Activated naive CD4-positive, alpha-beta T cell (primary cell): ENCODE measurements around the gene E2F3.

Experiments
- DNase-seq, 4 experiments: peaks; one replicate each; lab custom pipeline; 2025; lab: John Stamatoyannopoulos, UW

Gene E2F3

DNA sequence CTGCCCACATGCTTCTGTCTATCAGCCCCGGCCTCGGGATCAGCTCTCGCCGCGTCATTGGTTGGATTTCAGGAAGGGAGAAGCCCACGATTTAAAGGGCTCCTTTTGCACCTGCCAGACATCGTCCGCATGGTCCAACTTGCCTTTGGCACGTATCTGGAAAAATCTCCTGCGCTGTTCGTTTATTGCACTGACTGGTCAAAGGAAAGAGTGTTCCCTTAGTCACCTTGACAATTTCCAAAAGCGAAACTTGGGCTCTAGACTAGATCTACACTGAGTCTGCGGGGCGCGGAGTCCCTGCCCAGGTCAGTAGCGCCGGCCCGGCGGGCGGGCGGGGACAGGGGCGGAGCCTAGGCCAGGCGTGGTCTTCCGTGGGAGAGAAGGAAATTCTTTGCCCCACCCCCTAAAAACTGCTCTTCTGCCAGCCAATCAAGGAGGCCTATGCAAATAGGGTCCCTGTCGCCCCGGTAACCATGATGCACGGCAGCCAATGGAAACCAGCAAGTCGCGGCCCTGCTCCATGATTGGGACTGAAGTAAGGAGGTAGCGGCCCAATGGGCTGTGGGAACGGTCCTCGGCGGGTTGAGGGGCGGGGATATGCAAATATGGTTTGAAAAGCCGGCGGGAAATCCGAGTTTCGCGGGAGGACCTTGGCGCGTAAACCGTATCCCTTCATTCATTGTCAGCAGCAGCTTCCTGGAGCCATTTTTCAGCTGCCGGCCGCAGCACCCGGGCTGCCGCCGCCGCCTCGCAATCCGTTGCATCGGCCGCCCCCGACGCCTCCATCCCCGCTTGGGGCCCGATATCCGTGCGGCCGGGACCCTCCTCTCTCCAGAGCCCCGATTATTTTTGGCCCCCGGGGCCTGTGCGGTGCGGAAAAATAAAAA is at the start of gene E2F3:
Gene E2F3, plus strand, starts transcription at position 675 of the 887 bp plus-strand sequence. CDS start 354 bp downstream, outside the sequence.
- peak; percentile 94 to 97 (median 96) for DNase-seq

DNA sequence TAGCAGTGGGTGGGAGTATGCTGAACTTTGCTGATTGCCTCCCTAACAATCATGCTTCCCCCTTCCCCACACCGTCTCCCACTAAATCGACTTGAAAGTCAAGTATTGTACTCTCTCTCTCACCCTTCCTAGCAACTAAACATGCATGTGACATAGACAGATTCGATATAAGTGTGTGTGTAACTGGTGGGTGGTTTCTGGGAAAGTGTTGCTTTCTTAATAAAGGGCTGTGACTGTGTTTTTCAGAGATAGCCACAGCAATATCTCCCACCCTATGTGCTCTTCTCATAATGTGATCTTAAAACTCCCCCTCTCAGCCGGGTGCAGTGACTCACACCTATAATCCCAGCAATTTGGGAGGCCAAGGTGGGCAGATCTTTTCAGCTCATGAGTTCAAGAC is 49.3 kb upstream of the E2F3 start:
- DNase-seq: no peak

DNA sequence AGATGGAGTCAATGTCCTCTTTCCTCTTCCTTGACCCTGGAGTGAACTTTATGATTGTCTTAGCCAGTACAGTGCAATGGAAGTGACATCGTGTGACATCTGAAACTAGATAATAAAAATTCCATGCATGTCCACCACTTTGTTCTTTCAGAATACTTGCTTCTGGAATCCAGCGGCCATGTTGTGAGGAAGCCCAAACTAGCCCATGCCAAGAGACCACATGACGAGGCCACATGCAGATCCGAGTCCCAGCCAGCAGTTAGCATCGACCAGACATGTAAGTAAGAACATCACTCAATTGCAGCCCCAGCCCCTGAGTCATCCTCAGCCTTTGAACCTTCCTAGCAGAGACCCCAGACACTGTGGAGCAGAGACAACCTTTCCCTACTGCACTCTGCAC is 48.5 kb upstream of the E2F3 start:
- DNase-seq: no peak

DNA sequence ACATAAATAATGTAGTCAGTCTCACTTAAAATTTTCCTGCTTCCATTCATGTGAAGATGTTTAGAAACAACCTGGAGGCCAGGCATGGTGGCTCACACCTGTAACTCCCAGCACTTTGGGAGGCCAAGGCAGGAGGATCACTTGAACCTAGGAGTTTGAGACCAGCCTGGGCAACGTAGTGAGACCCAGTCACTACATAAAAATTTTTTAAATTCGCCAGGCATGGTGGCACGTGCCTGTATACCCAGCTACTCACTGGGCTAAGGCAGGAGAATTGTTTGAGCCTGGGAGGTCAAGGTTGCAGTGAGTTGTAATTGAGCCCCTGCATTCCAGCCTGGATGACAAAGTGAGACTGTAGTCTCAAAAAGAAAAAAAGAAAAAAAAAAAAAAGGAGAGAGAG is 47.3 kb upstream of the E2F3 start:
- DNase-seq: no peak

DNA sequence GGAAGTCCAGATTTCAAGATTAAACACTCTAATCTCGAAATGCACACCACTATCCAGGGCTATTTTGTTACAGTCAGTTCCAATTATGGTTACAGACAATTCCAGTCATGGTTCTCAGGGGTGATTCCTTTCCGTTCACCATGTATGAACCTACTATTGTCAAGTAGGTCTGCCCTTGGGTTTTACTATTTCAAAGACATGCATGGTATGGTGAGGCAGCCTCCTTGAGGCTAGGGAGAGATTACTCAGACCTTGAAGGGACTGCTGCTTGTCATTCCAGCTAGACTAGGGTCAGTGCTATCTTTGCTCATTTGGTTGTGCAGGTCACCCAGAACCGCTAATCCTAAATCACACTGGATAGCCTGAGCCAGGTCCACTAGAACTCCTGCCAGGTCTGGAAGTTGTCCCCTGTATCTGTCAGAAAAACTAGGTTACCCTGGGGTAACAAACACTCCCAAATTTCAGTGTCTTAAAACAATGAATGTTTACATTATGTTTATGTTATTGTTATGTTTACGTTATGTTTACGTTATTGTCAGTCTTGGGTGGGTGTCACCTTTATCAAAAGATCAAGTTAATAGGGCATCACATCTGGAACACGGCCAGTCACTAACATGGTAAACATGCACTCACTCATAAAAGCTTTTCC is 41.1 kb upstream of the E2F3 start:
- no peak for DNase-seq

DNA sequence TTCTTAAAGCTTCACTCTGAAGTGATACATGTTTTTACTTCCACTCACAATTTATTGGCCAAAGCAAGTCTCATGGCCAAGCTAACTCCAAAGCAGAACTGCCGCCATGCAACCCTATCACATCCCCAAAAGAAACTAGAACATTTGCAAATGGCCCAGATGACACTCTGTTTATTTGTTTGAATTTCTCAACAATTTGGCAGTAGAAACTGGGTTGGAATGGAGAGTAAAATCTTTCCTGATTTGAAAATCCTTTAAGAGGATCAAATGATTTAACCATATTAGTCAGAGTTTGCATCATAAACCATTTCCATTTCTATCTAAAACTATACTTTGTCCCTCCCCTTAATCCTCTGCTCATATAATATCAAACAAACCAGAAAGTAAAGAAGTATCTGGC is 39.1 kb upstream of the E2F3 start:
- DNase-seq: no peak

DNA sequence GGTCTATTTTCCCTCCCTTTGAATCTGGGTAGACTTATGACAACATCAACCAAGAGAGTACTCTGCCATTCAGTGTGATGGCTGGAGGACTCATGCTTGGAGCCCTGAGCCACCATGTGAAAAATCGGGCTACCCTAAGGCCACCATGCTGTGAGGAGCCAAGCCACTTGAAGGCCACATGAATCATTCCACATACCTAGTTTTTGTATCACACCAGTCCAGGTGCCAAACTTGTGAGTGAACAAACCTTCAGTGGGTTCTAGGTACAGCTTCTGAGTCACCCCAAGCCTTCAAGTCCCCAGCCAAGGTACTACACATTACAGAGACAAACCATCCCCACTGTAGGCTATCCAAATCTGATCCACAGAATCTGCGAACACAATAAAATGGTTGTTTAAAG is 37.4 kb upstream of the E2F3 start:
- no peak for DNase-seq

DNA sequence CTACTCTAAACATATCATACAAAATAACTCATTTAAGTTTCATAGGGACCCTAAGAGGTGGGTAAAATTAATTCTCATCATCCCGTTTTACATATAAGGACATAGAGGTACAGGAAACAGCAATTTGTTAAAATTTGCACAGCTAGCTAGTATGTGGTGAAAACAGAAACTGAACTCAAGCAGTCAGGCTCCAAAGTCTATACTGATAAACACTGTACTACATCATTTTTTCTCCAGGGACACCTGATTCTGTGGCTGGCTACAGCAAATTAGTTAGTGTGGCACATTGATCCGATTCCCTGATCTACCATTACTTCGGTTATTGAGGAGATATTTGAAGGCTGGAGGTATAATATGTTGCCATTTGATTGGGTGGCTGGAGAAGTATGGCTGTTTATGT is 36.2 kb upstream of the E2F3 start:
- no peak for DNase-seq

DNA sequence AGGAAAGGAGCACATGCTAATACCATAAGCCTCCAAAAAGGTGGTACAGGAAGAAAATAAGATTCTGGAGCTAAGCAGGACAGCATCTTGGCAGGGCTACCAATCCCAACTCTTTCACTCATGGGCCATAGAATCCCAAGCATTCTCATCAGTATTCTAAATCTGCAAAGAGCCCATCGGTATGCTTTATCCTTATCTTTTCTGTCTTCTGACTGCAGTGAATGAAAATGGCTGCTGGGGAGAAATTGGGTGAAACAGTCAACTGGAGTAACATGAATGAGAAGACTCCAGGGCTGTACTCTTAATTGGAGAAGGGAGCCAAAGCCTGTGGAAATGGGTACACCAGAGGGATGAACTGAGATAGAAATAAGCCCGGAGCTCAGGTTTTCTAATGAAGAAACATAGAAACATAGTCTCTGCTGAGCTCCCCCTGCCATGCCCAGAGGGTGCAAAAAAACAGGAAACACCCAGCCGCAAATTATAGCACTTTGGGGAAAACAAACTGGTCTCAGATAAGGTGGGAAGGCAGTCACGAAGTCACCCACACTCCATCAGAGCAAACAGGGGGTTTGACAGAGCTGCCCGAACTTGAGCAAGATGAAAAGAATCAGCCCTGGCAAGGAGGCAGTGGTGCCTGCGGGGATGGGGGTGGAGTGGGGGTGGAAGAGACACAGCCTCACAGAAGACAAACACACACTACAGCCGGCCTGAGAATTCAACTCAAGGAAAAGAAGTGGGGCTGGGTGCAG is 35.4 kb upstream of the E2F3 start:
- DNase-seq: peak in 2 of 4 experiments; percentile 4 to 23

DNA sequence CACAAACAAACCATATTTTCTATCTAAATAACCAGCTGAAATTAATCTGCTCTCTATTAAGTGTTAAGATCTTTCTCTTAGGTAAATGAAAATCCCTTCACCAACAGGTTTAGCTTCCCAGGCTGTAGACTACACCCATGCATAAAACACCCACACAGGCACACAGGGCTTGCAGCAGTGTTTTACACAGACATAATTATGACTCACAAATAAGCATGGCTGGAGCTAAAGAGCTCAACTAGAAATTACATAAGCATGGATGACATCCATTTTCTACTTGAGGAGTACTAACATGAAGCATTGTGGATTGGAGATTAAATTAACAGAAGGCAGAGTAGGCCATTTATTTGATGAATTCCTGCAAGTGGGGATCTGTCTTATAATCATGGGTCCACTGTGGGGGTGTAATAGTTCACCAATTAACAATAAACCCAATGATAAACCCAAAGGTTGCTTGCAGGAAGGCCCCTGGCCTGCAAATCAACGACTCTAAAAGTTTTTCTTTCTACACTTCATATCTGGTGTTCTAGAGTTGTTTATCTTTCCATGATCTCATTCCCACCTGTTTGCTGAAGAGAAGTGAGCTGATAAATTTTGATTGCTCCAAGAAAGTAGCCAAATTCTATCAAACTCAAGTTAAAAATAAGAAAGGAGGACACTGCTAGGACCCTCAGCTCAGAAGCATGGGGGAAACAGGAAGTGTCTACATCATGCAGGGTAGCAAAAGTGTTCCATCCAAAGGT is 33.8 kb upstream of the E2F3 start:
- no peak for DNase-seq

DNA sequence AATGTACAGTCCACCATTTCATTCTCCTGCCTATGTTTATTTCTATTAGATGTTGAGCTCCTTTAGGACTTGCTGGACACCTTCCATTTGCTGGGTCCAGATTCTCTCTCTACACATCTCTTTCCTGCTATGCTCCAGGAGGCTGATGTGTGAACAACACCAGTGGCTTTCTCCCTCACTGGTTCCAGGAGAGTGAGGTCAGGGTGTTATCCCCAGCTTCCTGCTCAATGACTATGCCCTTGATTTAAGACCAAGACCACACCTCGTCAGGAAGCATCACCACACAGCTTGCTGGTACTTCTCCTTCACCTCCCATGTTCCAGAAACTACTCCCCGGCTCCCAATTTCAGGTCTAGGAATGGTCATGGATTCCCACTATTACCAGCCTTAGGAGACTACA is 31.3 kb upstream of the E2F3 start:
- no peak for DNase-seq

DNA sequence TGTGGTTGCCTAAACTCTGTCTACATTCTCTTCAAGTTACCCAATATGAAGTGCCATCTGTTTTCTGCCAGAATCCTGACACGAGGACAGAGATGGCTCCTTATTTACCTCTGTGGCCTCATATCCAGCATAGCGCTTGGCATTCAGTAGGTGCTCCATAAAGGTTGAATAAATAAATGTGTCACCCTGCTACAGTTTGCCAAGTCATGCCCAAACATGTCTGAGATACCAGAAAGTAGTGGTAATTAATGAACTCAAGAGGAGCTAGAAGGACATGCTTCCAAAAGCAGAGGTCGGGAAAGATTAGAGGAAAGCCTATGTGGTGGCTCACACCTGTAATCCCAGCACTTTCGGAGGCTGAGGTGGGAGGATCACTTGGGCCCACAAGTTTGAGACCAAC is 30.9 kb upstream of the E2F3 start:
- DNase-seq: no peak

DNA sequence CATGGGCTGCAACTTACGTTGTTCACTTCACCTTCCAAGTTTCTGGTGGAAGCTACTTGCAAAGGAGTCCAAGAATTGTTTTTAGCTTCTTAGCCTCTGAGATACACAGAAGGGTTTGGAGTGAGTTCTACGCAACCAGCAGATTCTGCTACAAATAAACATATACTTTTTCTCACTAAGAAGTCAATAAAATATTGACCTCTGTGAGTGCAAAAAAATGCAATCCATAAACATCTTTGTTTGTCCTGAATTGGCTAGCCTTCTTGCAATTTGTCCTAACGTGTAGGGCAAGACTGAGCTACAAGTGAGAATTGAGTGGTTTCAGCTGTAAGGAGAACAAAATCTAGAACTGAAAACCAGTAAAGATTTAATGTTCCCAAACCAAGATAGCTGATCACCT is 26.2 kb upstream of the E2F3 start:
- no peak for DNase-seq

DNA sequence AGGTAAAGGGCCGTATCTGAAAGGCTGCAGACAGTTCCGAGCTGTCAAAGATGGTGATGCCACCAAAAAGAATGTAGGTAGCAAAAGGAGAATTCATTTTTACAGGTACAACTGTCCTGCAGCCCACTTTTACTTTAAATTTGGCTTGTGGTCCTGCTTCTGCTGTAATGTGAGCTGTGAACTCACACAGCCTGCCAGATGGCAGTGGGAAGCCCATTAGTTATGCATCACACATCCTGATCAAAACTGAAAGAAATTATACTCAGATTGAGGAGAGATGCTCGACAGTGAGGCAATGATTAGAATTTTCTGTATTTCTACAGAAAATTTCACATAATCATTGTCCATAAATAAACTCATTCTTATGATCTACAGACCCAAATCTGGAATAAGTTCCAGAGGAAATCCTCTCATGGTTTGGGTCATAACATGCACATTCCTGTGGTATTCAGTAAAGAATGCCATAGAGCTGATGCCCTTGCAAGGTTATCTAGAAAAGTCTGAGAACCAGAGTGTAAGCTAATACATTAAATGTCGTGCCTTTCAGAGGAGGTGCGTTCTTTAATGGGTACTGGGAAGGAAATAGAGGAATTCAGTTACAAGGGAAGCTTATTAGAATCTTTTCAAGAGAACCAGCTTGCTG is 23.9 kb upstream of the E2F3 start:
- no peak for DNase-seq

DNA sequence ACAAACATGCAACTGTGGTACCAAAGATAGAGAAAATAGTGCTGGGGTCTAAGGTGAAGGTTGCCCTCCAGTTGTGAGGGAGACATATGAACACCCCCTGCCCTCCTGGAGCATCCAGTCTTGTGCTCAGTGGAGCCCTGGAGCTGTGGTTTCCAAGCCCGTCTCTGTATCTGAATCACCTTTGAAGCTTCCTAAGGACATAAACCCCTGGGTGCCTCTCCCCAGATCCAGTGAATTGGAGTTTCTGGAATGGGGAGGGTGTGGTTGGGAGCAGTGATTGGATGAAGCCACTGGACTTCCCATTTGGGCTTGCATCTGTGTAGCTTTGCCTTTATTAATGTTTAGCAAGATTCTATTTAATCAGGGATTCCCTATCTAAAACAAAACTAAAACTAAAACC is 22.4 kb upstream of the E2F3 start:
- DNase-seq: no peak

DNA sequence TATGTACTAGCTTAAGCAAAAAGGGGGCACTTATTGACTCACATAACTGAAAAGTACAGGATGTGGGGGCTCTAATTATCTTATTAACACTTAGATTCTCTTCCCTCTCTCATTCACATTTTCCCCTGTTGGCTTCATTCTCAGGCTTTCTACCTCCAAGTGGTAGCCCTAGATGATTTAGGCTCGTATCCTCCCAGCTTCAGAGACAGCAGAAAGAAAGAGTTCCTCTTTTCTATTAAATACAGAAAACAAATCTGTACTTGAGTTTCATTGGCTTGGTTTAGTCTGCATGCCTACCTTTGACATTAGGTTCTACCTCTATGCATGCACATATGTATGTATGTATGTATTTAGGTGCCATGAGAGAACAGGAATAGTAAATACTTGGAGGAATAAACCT is 15.5 kb upstream of the E2F3 start:
- DNase-seq: no peak

DNA sequence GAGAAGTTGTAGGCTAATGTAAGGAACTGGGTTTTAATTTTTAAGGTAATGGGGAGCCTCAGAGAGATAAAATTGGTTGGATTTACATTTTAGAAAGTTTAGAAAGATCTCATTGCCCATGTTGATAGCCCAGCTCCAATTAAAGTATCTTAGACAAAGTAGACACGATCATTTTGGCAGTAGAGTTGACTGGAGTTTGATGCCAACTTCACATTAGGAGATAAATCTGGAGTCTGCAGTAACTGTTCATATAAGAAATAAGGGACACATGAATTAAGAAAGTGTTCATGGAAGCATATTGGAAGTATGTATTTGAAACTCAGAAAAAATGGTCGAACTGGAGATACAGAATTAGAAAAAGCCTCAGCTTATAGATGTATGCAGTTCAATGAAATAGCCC is 12.6 kb upstream of the E2F3 start:
- DNase-seq: no peak

DNA sequence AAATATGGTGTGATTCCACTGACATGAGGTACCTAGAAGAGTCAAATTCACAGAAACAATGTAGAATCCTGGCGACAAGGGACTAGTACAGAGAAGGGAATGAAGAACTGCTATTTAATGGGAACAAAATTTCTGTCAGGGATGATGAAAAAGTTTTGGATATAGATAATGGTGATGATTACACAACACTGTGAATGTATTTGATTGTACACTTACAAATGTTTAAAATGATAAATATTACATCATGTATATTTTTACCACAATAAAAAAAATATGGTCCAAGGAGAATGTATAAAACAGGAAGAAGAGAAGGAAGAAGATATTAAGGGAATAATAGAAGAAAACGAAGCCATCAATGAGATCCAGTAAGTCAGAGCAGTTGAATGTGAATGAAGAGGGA is 8.4 kb upstream of the E2F3 start:
- no peak for DNase-seq

DNA sequence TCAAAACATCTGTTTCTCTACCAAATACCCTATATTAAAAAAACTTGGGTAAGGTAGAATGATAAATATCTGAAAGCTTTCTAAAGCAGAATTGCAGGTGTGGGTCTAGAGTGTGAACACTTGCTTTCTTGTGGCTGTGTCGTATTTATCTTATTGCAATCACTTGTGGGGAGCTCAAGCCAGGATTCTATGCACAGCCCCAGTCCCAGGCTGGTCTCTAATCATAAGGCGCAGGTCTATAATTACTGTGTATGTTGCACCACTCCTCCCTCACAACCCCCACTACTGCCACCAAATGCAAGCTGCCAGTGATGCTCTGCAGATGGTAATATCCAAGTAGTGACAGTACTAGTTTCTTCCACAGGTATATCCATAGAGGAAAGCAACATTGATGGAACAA is 2.2 kb upstream of the E2F3 start:
- no peak for DNase-seq

DNA sequence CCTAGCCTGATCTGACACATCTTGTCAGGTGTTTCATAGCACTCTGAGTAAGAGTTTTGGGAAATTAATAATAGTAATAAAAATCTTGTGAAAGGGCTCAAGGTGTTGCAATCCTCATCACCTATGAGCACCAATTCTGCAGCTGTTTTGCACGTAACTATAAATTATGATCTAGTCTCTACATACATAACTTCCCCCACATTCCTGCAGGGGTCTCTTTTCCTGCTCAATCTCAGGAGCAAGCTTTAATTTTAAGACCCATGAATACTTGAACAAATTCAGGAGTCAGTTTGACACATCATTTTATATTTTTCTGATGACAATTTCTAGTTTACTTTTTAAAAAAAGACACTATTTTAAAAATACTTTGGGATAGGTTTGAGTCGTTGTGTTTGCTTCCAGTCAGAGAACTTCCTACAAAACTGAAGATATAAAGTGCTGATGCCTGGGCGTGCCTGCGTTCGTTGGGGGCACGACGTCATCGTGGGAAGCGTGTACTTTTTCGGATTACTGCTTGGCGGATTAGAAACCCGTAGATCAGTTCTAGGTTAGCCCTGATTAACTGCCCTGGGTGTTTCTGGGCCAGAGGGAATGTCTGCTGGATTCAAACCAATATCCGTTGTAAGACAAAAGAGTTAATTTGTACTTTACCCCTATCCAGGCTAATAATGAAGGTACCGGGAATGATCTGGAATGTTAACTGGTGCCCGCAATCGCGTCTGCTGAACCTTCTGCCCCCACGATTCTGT is 1.0 kb upstream of the E2F3 start:
- DNase-seq: no peak

DNA sequence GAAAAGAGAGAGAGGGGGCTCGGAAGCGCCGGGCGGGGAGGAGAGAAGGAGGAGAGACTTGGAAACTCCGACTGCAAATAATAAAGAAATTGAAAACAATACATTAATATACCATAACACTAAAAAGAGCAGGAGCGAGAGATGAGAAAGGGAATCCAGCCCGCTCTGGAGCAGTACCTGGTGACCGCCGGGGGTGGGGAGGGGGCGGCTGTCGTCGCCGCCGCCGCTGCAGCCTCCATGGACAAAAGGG is 338 bp downstream of the E2F3 start:
- no peak for DNase-seq
